ENCODE results near the gene WDFY4. TPM values are rescaled to one million over a fixed set of nuclear protein-coding genes. Genes with fewer than 3 reads are reported as not detected.

The WDFY4 gene
- total RNA-seq, 1 experiment from 2014 or later = 0.22 TPM

- H4K20me1 ChIP-seq (ENCODE audit: insufficient read depth) = no peaks in the 10 kb centered on the region
- H3K4me3 ChIP-seq (replicated peaks in 1 of 2; ENCODE audit: low read depth in 1 of 2, low read length in 2 of 2) = no peak overlapping the region
- no peak overlapping the region for H3K4me2 ChIP-seq (ENCODE audit: low read length)
- CTCF ChIA-PET = no interaction called here
- intact Hi-C loops (cut with micrococcal nuclease) = no loop called here
- RAD21 ChIA-PET (ENCODE audit: low non-redundant PET in 1 of 2, low total read pairs in 2 of 2, uncharacterized antibody in 2 of 2, unreplicated experiment in 2 of 2) = no interaction called here
- H3K9ac ChIP-seq (ENCODE audit: low read length) = no peak overlapping the region
- TF ChIP-seq ZBTB33 (IDR thresholded peaks at IDR 0.05; ENCODE audit: extremely low read depth, insufficient replicate concordance, low read length) (no peak), FOSL1 (IDR thresholded peaks at IDR 0.05; ENCODE audit: low read depth) (no peak), TCF7L2 (IDR thresholded peaks at IDR 0.05; ENCODE audit: borderline replicate concordance, extremely low read depth, insufficient read depth, insufficient read length) (no peak), RAD21 (IDR thresholded peaks at IDR 0.05; ENCODE audit: low read depth) (no peak), CTCF (IDR thresholded peaks at IDR 0.05 in 2 of 3, conservative IDR thresholded peaks at IDR 0.05 in 1 of 3; ENCODE audit: borderline replicate concordance in 1 of 3, insufficient read depth in 1 of 3, low read depth in 2 of 3, low read length in 2 of 3) (no peak), ZFX (IDR thresholded peaks at IDR 0.05) (no peak), EGR1 (IDR thresholded peaks at IDR 0.05; ENCODE audit: low read depth) (no peak), EZH2phosphoT487 (IDR thresholded peaks at IDR 0.05; ENCODE audit: borderline replicate concordance) (no peak), CEBPB (IDR thresholded peaks at IDR 0.05; ENCODE audit: low read depth) (no peak), ELF1 (IDR thresholded peaks at IDR 0.05; ENCODE audit: borderline replicate concordance, low read depth) (no peak)
- H3K9me2 ChIP-seq (ENCODE audit: insufficient read depth) = no peaks in the 10 kb centered on the region
- H3K27me3 ChIP-seq (ENCODE audit: insufficient read depth, low read length) = peaks cover 57% of the 10 kb centered on the region
- no peaks in the 10 kb centered on the region for H3K79me2 ChIP-seq (ENCODE audit: insufficient read depth, low read length)
- no peaks in the 10 kb centered on the region; a peak in 1 of 4 replicates for H3K9me3 ChIP-seq (ENCODE audit: control insufficient read depth in 1 of 2, insufficient read depth in 1 of 2, low read depth in 1 of 2, low read length in 2 of 2)
- no peak overlapping the region for H2AFZ ChIP-seq (ENCODE audit: low read depth, low read length, poor library complexity, severe bottlenecking)
- no peak overlapping the region for H3K27ac ChIP-seq (ENCODE audit: low read depth, low read length)
- ATAC-seq (no peak), DNase-seq (ENCODE audit: low read depth, low spot score) (no peak)
- H3K36me3 ChIP-seq (ENCODE audit: control insufficient read depth in 1 of 2, insufficient read depth in 2 of 2, low read length in 2 of 2) = no peaks in the 10 kb centered on the region
- no TSS peak for BruUV-seq (replicated peaks)
- no peaks in the 10 kb centered on the region for H3K4me1 ChIP-seq (ENCODE audit: control insufficient read depth in 1 of 2, insufficient read depth in 2 of 2, low read length in 2 of 2)
- POLR2A ChIA-PET = no interaction called here
Measured at GRCh38 chr10:48731654-48732053, 47.0 kb downstream of the WDFY4 start.
